WERI-Rb-1 (cell line): ENCODE measurements around the gene RIOK1.

Experiments
- DNase-seq: peaks from one replicate; pipeline ENCODE4 v3.0.0-alpha.2; 2020
- H3K27ac ChIP-seq: fragments of 250-450 bp; sonication (Bioruptor Pico); 2 replicates; pipeline ENCODE4 v1.5.1; 2020; ENCODE audit warnings: mild to moderate bottlenecking, moderate library complexity
- H3K27me3 ChIP-seq: fragments of 250-450 bp; sonication (Bioruptor Pico); 2 replicates; pipeline ENCODE4 v1.5.1; 2021; ENCODE audit warnings: mild to moderate bottlenecking, low read depth, moderate library complexity; ENCODE audit not compliant: insufficient read depth, severe bottlenecking
- H3K36me3 ChIP-seq: fragments of 250-450 bp; sonication (Bioruptor Pico); 2 replicates; pipeline ENCODE4 v1.5.1; 2020; ENCODE audit warnings: mild to moderate bottlenecking, moderate library complexity
- H3K4me3 ChIP-seq: 2 replicates; pipeline ENCODE4 v1.5.1; 2011; ENCODE audit warnings: low read depth, mild to moderate bottlenecking, control low read depth, low read length
- H3K9me3 ChIP-seq: fragments of 250-450 bp; sonication (Bioruptor Pico); 2 replicates; pipeline ENCODE4 v1.5.1; 2021; ENCODE audit warnings: mild to moderate bottlenecking, moderate library complexity; ENCODE audit not compliant: severe bottlenecking
- CTCF ChIP-seq: IDR thresholded peaks from 2 replicates; pipeline ENCODE4 v1.5.1; 2011; ENCODE audit warnings: low read depth, mild to moderate bottlenecking, control low read depth, inconsistent platforms, low read length

Gene RIOK1

GRCh38 chr6:7432391-7433120 is 42.9 kb downstream of the RIOK1 start:
- TF ChIP-seq CTCF: no peak
- H3K27me3 ChIP-seq: no peaks in the 10 kb centered on the region
- H3K36me3 ChIP-seq: no peaks in the 10 kb centered on the region
- peaks cover 2% of the 10 kb centered on the region for H3K9me3 ChIP-seq
- no peak overlapping the region for H3K4me3 ChIP-seq
- DNase-seq: no peak
- H3K27ac ChIP-seq: no peak overlapping the region

GRCh38 chr6:7433121-7433617 is 43.6 kb downstream of the RIOK1 start:
- H3K27ac ChIP-seq: no peak overlapping the region
- no peak for DNase-seq
- H3K27me3 ChIP-seq: no peaks in the 10 kb centered on the region
- no peaks in the 10 kb centered on the region for H3K36me3 ChIP-seq
- TF ChIP-seq CTCF: no peak
- peaks cover 2% of the 10 kb centered on the region for H3K9me3 ChIP-seq
- H3K4me3 ChIP-seq: no peak overlapping the region

GRCh38 chr6:7434672-7435071 is 45.1 kb downstream of the RIOK1 start:
- no peak for DNase-seq
- peaks cover 2% of the 10 kb centered on the region for H3K9me3 ChIP-seq
- TF ChIP-seq CTCF: no peak
- H3K27ac ChIP-seq: no peak overlapping the region
- no peaks in the 10 kb centered on the region for H3K36me3 ChIP-seq
- H3K4me3 ChIP-seq: no peak overlapping the region
- H3K27me3 ChIP-seq: no peaks in the 10 kb centered on the region

- no peaks in the 10 kb centered on the region for H3K27me3 ChIP-seq
- no peak for DNase-seq
- no peak for TF ChIP-seq CTCF
Observed at GRCh38 chr6:7438011-7438410, 48.4 kb downstream of the RIOK1 start.

GRCh38 chr6:7439228-7439627 is 49.6 kb downstream of the RIOK1 start:
- peaks cover 2% of the 10 kb centered on the region for H3K9me3 ChIP-seq
- H3K27me3 ChIP-seq: no peaks in the 10 kb centered on the region
- H3K4me3 ChIP-seq: no peak overlapping the region
- no peak for DNase-seq
- no peak overlapping the region for H3K27ac ChIP-seq
- TF ChIP-seq CTCF: no peak
- H3K36me3 ChIP-seq: no peaks in the 10 kb centered on the region

More at GRCh38 chr6:7438011-7438410, 48.4 kb downstream of the RIOK1 start:
- Histone ChIP-seq H3K36me3 (no peaks in the 10 kb centered on the region), H3K27ac (no peak overlapping the region), H3K4me3 (no peak overlapping the region), H3K9me3 (peaks cover 2% of the 10 kb centered on the region)

GRCh38 chr6:7440476-7440875 is 50.9 kb downstream of the RIOK1 start:
- Histone ChIP-seq H3K27me3 (no peaks in the 10 kb centered on the region), H3K36me3 (no peaks in the 10 kb centered on the region), H3K27ac (no peak overlapping the region), H3K4me3 (no peak overlapping the region), H3K9me3 (no peaks in the 10 kb centered on the region)
- TF ChIP-seq CTCF: no peak
- DNase-seq: no peak
